Mucosa of gallbladder (tissue), 1 donor: ENCODE results near the gene PSKH1. TPM values are rescaled to one million over a fixed set of nuclear protein-coding genes. Genes with fewer than 3 reads are reported as not detected.

ENCODE experiments used
- total RNA-seq: library from RNA; stranded (reverse); gene quantifications from one replicate; pipeline ENCODE4 v1.2.1, GENCODE V29; 2021
- donor health status: DM: no; HTN: no; CAD: no.

The PSKH1 gene
- total RNA-seq, 1 donor from 2014 or later: 31.6 TPM

Other genes with a start within 250 kb of the PSKH1 start
- 4.3 TPM for gene CARMIL2, start 248.1 kb upstream of the PSKH1 start, total RNA-seq
- 25.4 TPM for gene ACD, start 233.0 kb upstream of the PSKH1 start, total RNA-seq
- gene PARD6A, start 232.3 kb upstream of the PSKH1 start, total RNA-seq: 10.4 TPM
- 34.4 TPM for gene ENKD1, start 226.5 kb upstream of the PSKH1 start, total RNA-seq
- gene C16orf86, start 226.4 kb upstream of the PSKH1 start, total RNA-seq: 6.4 TPM
- 25.9 TPM for gene GFOD2, start 173.9 kb upstream of the PSKH1 start, total RNA-seq
- 22.7 TPM for gene RANBP10, start 86.7 kb upstream of the PSKH1 start, total RNA-seq
- gene TSNAXIP1, start 86.4 kb upstream of the PSKH1 start, total RNA-seq: 4.1 TPM
- gene THAP11, start 50.9 kb upstream of the PSKH1 start, total RNA-seq: 27.2 TPM
- gene NUTF2, start 46.3 kb upstream of the PSKH1 start, total RNA-seq: 69.3 TPM
- gene CENPT, start 45.6 kb upstream of the PSKH1 start, total RNA-seq: 44.6 TPM
- gene EDC4, start 20.2 kb upstream of the PSKH1 start, total RNA-seq: 59.5 TPM
- 1.2 TPM for gene NRN1L, start 8.4 kb upstream of the PSKH1 start, total RNA-seq
- 1.1 TPM for gene CTRL, start 38.6 kb downstream of the PSKH1 start, total RNA-seq
- 68.8 TPM for gene PSMB10, start 43.6 kb downstream of the PSKH1 start, total RNA-seq
- 30.3 TPM for gene LCAT, start 50.9 kb downstream of the PSKH1 start, total RNA-seq
- 76.6 TPM for gene SLC12A4, start 75.4 kb downstream of the PSKH1 start, total RNA-seq
- not detected for gene DPEP3, start 87.2 kb downstream of the PSKH1 start, total RNA-seq
- 3.4 TPM for gene DPEP2, start 106.2 kb downstream of the PSKH1 start, total RNA-seq
- gene DPEP2NB, start 122.7 kb downstream of the PSKH1 start, total RNA-seq: not detected
- 6.6 TPM for gene DDX28, start 130.0 kb downstream of the PSKH1 start, total RNA-seq
- gene DUS2, start 130.0 kb downstream of the PSKH1 start, total RNA-seq: 9.4 TPM
- gene NFATC3, start 192.1 kb downstream of the PSKH1 start, total RNA-seq: 46.5 TPM